ENCODE data around the gene RGS2. TPM values are rescaled to one million over a fixed set of nuclear protein-coding genes. Genes with fewer than 3 reads are reported as not detected.
A peak's percentile ranks its signal among the peaks of the same experiment; 100 is the strongest.

RGS2 gene
- 100 to 1,000 TPM in 2 of 3 donors, 10 to 100 TPM in 1; 92.3 to 630 (median 327) TPM for polyA plus RNA-seq

GRCh38 chr1:192808518-192809306 lies at the start of gene RGS2:
Gene RGS2 (plus strand): TSS chr1:192809039. CDS start chr1:192809072, 33 bp downstream.
- peak within 1 kb of the TSS; percentile 4 for H3K27ac ChIP-seq (ENCODE audit: low read depth, low read length)
- WGBS, 3 donors: 0 to 1% (median 1%) methylated on average over 70 to 72 of the region's 72 CpGs

GRCh38 chr1:192759104-192759503 lies 49.7 kb upstream of the RGS2 start:
- 91 to 95% (median 91%) methylated on average over 1 of the region's 1 CpG for WGBS, 3 donors

DNA sequence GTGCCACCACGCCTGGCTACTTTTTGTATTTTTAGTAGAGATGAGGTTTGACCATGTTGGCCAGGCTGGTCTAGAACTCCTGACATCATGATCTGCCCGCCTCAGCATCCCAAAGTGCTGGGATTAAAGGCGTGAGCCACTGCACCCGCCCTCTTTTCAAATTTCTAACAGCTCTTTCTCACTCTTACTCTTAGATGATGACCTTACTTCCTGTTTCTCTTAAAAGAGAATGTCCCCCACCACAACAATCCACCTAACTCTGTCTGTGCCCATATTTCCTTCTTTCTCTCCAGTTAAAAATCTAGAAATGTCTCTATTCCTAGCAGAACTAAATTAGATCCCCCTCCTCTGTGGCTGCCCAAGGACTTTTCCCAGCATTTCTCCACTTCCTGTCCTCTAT lies 46.6 kb upstream of the RGS2 start:
- no peak overlapping the region for H3K27ac ChIP-seq (ENCODE audit: low read depth, low read length)
- 95 to 96% (median 95%) methylated on average over 4 of the region's 4 CpGs for WGBS, 3 donors

More at GRCh38 chr1:192759104-192759503, 49.7 kb upstream of the RGS2 start:
- no peak overlapping the region for H3K27ac ChIP-seq (ENCODE audit: low read depth, low read length)

DNA sequence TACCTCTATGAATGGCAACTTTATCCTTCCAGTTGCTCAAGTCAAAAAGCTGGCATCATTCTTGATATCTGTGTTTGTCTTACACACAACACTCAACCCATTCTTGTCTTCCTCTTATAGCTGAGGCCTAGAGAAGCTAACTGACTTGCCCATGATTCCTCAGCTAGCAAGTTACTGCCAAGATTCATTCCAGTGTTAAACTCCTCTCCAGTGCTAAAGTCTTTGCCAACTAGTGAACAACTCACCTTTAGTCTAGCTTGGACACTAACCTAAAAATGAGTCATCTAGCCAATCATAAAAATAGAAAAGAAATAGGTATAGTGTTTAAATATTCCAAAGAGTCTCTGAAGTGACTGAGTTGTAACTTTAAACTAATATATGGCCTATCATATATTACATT lies 45.6 kb upstream of the RGS2 start:
- no peak overlapping the region for H3K27ac ChIP-seq (ENCODE audit: low read depth, low read length)

GRCh38 chr1:192763756-192764155 lies 45.1 kb upstream of the RGS2 start:
- WGBS, 3 donors: 48 to 81% (median 53%) methylated on average over 1 of the region's 1 CpG
- H3K27ac ChIP-seq (ENCODE audit: low read depth, low read length): no peak overlapping the region

- H3K27ac ChIP-seq (ENCODE audit: low read depth, low read length): no peak overlapping the region
- WGBS, 3 donors: 82 to 90% (median 83%) methylated on average over 2 of the region's 2 CpGs
Measured at GRCh38 chr1:192764675-192765074, 44.2 kb upstream of the RGS2 start.

- WGBS, 3 donors: 97 to 100% (median 97%) methylated on average over 1 of the region's 1 CpG
- no peak overlapping the region for H3K27ac ChIP-seq (ENCODE audit: low read depth, low read length)
Measured at GRCh38 chr1:192766009-192766625, 42.7 kb upstream of the RGS2 start.

DNA sequence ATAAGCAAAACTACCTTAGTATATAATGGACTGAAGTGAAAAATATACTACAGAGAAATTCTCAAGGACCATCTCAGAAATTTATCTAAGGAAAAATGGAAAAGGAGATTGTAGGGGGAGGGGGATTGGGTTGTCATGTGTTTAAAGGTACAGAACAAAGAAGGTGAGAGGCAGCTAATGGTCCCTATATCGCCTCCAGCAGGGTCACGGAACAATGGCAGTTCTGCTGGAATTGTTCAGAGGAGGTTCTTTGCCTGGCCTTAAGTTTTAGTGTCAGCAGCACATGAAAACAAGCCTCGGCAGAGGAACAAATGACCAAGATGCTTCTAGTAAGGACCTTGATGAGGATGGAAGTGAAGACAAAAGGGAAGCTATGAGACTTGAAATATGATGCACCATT lies 42.0 kb upstream of the RGS2 start:
- H3K27ac ChIP-seq (ENCODE audit: low read depth, low read length): no peak overlapping the region
- WGBS, 3 donors: 78 to 89% (median 89%) methylated on average over 3 of the region's 3 CpGs

- WGBS, 3 donors: 92 to 98% (median 93%) methylated on average over 2 of the region's 2 CpGs
- no peak overlapping the region for H3K27ac ChIP-seq (ENCODE audit: low read depth, low read length)
Measured at GRCh38 chr1:192767798-192768197, 41.0 kb upstream of the RGS2 start.

GRCh38 chr1:192768463-192768862 lies 40.4 kb upstream of the RGS2 start:
- H3K27ac ChIP-seq (ENCODE audit: low read depth, low read length): no peak overlapping the region

DNA sequence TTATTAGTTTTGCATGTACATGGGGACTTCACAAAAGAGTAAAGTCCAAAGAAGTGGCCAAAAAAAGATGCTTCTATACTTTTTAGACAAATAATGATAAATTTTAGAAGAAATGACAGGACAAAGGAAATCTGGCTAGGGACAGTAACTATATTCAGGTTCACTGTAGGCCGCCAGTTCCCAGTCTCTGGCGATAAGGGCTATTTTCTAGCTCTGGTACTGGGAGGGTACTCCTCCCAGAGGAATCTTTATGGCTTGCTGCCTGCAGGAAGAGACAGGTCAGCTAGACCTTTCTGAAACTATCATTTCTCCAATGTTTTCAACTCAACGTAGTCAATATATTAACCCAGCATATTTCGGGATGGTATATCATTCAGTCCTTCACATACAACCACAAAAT lies 37.5 kb upstream of the RGS2 start:
- WGBS, 3 donors: 89 to 95% (median 93%) methylated on average over 4 of the region's 4 CpGs
- H3K27ac ChIP-seq (ENCODE audit: low read depth, low read length): no peak overlapping the region

DNA sequence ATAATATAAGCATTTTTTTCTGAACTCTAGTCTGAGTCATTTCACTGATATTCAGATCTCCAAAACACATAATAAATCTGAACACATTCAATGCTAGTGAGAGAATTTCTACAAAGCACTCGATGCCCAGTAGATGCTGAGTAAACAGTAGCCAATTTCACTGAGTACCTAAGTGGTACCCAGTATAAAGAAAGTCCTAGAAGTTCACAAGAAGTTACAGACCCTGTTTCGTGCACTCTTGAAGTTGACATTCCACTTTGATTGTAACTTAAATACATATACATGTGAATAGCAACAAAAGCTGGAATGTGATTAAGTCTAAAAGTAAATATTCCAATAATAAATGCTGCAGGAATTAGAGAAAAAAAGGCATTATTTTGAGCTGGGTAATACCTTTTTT lies 33.2 kb upstream of the RGS2 start:
- 65 to 76% (median 71%) methylated on average over 2 of the region's 2 CpGs for WGBS, 3 donors
- no peak overlapping the region for H3K27ac ChIP-seq (ENCODE audit: low read depth, low read length)

DNA sequence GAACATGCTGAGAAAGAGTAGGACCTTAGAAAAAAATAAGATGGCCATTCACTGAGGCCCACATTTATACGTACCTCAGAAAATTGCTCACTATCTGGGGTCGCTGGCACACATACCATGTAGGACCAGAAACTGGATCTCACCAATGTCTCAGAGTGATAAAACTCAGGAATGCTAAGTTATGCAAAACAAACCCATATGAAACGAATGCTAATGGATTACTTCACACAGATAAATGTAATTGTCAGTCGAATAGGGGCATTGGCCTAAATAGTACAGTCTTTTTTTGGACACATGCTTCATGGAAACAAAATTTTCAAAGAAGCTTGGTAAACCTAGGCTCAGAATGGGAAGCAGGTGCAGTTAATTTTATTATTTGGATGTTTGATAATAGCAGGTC lies 32.6 kb upstream of the RGS2 start:
- WGBS, 3 donors: 87 to 89% (median 88%) methylated on average over 4 of the region's 4 CpGs
- H3K27ac ChIP-seq (ENCODE audit: low read depth, low read length): no peak overlapping the region

GRCh38 chr1:192776998-192777397 lies 31.8 kb upstream of the RGS2 start:
- WGBS, 3 donors: 76 to 82% (median 76%) methylated on average over 3 of the region's 3 CpGs
- H3K27ac ChIP-seq (ENCODE audit: low read depth, low read length): no peak overlapping the region

GRCh38 chr1:192783791-192784190 lies 25.0 kb upstream of the RGS2 start:
- WGBS, 3 donors: 97 to 98% (median 97%) methylated on average over 6 of the region's 6 CpGs
- H3K27ac ChIP-seq (ENCODE audit: low read depth, low read length): no peak overlapping the region

DNA sequence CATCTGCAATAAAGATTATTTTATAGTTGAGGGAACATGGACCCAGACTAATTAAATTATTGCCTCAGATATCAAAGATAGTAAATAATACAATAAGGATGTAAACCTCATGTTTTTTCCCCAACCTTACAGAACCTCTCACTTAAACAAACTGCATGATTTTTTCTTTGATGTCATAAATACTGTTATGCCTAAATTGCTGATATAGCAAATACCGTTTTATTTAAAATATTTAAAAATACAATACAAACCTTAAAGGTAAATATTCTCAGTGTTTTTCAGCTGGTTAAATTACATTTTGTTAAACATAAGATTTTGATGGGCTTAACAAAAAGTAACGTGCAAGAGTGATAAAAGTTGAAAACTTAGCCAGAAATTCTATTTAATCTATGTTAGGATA lies 24.4 kb upstream of the RGS2 start:
- 39 to 87% (median 85%) methylated on average over 2 of the region's 2 CpGs for WGBS, 3 donors
- H3K27ac ChIP-seq (ENCODE audit: low read depth, low read length): no peak overlapping the region

GRCh38 chr1:192786576-192786975 lies 22.3 kb upstream of the RGS2 start:
- no peak overlapping the region for H3K27ac ChIP-seq (ENCODE audit: low read depth, low read length)
- WGBS, 3 donors: 51 to 94% (median 85%) methylated on average over 4 of the region's 4 CpGs

GRCh38 chr1:192787914-192788585 lies 20.8 kb upstream of the RGS2 start:
- H3K27ac ChIP-seq (ENCODE audit: low read depth, low read length): no peak overlapping the region

GRCh38 chr1:192789871-192790270 lies 19.0 kb upstream of the RGS2 start:
- H3K27ac ChIP-seq (ENCODE audit: low read depth, low read length): no peak overlapping the region
- WGBS, 3 donors: 73 to 94% (median 89%) methylated on average over 2 of the region's 2 CpGs

More at GRCh38 chr1:192787914-192788585, 20.8 kb upstream of the RGS2 start:
- WGBS, 3 donors: 24 to 80% (median 30%) methylated on average over 9 of the region's 9 CpGs
